ENCODE data around the gene CDC34.

DNA sequence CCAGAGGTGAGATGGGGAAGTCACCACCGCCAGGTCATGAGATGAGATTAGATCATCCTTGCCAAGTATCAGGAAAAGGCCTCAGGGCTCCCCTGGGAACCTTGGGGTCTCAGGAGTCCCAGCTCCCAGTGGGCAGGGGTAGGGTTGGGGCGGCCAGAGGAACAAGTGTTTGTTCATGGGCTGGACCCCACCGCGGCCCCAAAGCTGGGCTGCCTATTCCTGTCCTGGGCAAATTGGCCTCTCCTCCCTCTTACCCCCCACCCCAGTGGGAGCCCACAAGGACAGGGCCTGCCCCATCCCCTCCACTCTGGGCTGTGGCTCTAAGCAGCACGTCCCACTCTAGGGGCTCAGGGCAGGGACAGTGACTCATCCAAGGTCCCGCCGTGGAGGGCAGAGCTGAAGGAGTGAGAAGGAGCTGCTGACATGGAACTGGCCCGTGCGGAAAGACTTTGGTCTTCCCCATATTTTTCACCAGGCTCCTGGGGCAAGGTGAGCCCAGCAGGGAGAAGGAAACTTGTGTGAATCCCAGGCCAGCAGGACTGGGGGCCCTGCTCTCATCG lies 54.1 kb downstream of the CDC34 start:
- TF ChIP-seq EZH2 (IDR thresholded peaks at IDR 0.05; ENCODE audit: low read depth) = no peak
- TF ChIP-seq, protein P1, sequence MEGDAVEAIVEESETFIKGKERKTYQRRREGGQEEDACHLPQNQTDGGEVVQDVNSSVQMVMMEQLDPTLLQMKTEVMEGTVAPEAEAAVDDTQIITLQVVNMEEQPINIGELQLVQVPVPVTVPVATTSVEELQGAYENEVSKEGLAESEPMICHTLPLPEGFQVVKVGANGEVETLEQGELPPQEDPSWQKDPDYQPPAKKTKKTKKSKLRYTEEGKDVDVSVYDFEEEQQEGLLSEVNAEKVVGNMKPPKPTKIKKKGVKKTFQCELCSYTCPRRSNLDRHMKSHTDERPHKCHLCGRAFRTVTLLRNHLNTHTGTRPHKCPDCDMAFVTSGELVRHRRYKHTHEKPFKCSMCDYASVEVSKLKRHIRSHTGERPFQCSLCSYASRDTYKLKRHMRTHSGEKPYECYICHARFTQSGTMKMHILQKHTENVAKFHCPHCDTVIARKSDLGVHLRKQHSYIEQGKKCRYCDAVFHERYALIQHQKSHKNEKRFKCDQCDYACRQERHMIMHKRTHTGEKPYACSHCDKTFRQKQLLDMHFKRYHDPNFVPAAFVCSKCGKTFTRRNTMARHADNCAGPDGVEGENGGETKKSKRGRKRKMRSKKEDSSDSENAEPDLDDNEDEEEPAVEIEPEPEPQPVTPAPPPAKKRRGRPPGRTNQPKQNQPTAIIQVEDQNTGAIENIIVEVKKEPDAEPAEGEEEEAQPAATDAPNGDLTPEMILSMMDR (conservative IDR thresholded peaks at IDR 0.05) = no peak
